ENCODE measurements around the gene TBC1D4. TPM values are rescaled to one million over a fixed set of nuclear protein-coding genes. Genes with fewer than 3 reads are reported as not detected.
A peak's percentile ranks its signal among the peaks of the same experiment; 100 is the strongest.

TBC1D4 gene
- polyA plus RNA-seq, 1 of the 3 experiments (the other 2 are of a cell fraction): 8.8 TPM

DNA sequence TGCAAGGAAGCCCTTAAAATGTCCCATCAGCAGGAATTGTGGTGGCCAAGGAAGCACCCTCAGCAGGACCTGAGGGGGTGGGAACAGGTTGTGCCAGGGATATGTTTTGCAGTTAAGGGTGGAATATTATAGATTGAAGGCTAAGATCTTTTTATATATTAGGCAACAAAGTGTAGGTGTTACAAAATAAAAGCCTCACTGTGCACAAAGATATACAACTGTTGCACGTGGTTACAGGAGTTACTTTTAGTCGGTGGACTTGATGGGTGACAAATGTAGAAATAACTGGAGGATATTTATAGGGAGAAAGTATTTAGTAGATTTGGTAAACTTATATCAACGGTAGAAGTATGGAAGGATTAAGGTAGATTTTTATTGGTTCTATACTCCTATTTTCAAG, 35.1 kb downstream of the TBC1D4 start:
- no peak overlapping the region for H3K9ac ChIP-seq
- H3K27me3 ChIP-seq (ENCODE audit: insufficient read depth): no peaks in the 10 kb centered on the region
- POLR2A ChIA-PET: no interaction called here
- no peaks in the 10 kb centered on the region for H3K36me3 ChIP-seq (replicated peaks in 1 of 2; ENCODE audit: control insufficient read depth in 1 of 2, insufficient read depth in 2 of 2, low read length in 1 of 2)
- no peak overlapping the region for H3K27ac ChIP-seq (ENCODE audit: low read depth in 2 of 2, low read length in 1 of 2)
- H2AFZ ChIP-seq (ENCODE audit: low read depth): no peak overlapping the region
- no peak overlapping the region for H3K4me3 ChIP-seq (ENCODE audit: low read depth in 2 of 2, low read length in 1 of 2)
- no peaks in the 10 kb centered on the region for H3K79me2 ChIP-seq (ENCODE audit: insufficient read depth)
- H3K4me1 ChIP-seq (ENCODE audit: control insufficient read depth in 1 of 2, insufficient read depth in 2 of 2, low read depth in 1 of 2, low read length in 1 of 2): peaks cover 0 to 8% of the 10 kb centered on the region in 2 experiments; a peak in 3 of 4 replicates
- peaks cover 13% of the 10 kb centered on the region for H3F3A ChIP-seq (replicated peaks; ENCODE audit: insufficient read depth)
- H3K9me3 ChIP-seq: no peaks in the 10 kb centered on the region
- DNase-seq: no peak
- H3K4me2 ChIP-seq: no peak overlapping the region
- WGBS (ENCODE audit: low lambda C conversion rate): 98% methylated on average over 3 of the region's 3 CpGs
- H4K20me1 ChIP-seq (ENCODE audit: insufficient read depth): no peaks in the 10 kb centered on the region
- TF ChIP-seq FOXM1 (IDR thresholded peaks at IDR 0.05; ENCODE audit: low read depth): no peak
- TF ChIP-seq, protein P1, sequence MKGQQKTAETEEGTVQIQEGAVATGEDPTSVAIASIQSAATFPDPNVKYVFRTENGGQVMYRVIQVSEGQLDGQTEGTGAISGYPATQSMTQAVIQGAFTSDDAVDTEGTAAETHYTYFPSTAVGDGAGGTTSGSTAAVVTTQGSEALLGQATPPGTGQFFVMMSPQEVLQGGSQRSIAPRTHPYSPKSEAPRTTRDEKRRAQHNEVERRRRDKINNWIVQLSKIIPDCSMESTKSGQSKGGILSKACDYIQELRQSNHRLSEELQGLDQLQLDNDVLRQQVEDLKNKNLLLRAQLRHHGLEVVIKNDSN (IDR thresholded peaks at IDR 0.05; ENCODE audit: borderline replicate concordance, low read depth): no peak
- TF ChIP-seq RAD21 (IDR thresholded peaks at IDR 0.05; ENCODE audit: low read length): no peak
- no peak for TF ChIP-seq JUND (IDR thresholded peaks at IDR 0.05)
- TF ChIP-seq RXRA (IDR thresholded peaks at IDR 0.05; ENCODE audit: borderline replicate concordance, low read depth): no peak
- H3K9me2 ChIP-seq: no peaks in the 10 kb centered on the region
- CTCF ChIA-PET: interaction anchor here (0.7 kb wide), 1 partner anchor 75 kb away, joined by 4 read pairs; no protein-coding TSS in a partner anchor

DNA sequence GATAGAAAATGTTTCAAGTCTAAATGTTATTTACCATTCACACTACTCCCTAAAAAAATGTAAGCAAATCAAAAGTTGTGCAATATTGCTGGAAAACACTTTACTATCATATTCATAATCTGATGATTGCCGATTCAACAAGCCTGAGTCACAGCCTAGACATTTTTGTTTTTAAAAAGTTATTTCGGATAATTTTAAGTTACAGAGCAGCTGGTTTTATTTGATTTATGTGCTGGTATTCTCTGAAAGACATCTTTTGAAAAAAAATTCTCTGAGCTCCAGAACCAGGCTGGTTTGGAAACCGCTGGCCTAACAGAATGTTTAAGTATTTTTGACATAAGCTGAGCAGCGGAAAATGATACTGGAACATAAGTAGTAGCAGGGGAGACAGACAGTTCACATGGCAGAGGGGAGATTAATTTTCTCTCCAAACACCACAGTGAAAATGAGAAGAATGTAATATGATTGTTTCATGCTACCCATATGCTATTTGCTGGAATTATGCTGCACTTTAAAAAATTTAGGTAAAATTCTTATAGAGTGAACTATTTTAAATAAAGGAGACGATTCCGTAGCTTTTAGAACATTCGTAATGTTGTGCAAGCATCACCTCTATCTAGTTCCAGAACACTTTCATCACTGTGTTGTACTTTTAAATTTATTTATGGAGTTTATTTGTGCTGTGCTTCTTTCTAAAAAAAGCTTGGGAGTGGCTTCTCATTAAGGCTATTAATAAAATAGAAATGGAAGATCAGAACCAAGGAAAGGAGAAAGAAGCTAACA, 36.1 kb downstream of the TBC1D4 start:
- Histone ChIP-seq H3K9me2 (no peaks in the 10 kb centered on the region), H3K9ac (no peak overlapping the region), H2AFZ (ENCODE audit: low read depth) (no peak overlapping the region; the same call in 1 of the 2 replicates), H3K79me2 (ENCODE audit: insufficient read depth) (no peaks in the 10 kb centered on the region), H3K27me3 (ENCODE audit: insufficient read depth) (no peaks in the 10 kb centered on the region), H3K4me1 (ENCODE audit: control insufficient read depth in 1 of 2, insufficient read depth in 2 of 2, low read depth in 1 of 2, low read length in 1 of 2) (peaks cover 0 to 8% of the 10 kb centered on the region in 2 experiments; a peak in 3 of 4 replicates), H3K4me3 (ENCODE audit: low read depth in 2 of 2, low read length in 1 of 2) (no peak overlapping the region; a peak in 2 of 4 replicates), H3K4me2 (peak overlapping the region; percentile 56), H3K36me3 (replicated peaks in 1 of 2; ENCODE audit: control insufficient read depth in 1 of 2, insufficient read depth in 2 of 2, low read length in 1 of 2) (no peaks in the 10 kb centered on the region), H3K9me3 (no peaks in the 10 kb centered on the region), H3F3A (replicated peaks; ENCODE audit: insufficient read depth) (peaks cover 13% of the 10 kb centered on the region), H4K20me1 (ENCODE audit: insufficient read depth) (no peaks in the 10 kb centered on the region), H3K27ac (ENCODE audit: low read depth in 2 of 2, low read length in 1 of 2) (peak overlapping the region; percentile 24 to 47; a peak in 3 of 4 replicates)
- POLR2A ChIA-PET: no interaction called here
- CTCF ChIA-PET: interaction anchor here (0.7 to 1.8 kb wide), 4 partner anchors 14 to 74 kb away, joined by 4 to 6 read pairs (median 4); no protein-coding TSS in a partner anchor
- 54% methylated on average over 7 of the region's 7 CpGs for WGBS (ENCODE audit: low lambda C conversion rate)
- no peak for DNase-seq
- TF ChIP-seq NFIC (IDR thresholded peaks at IDR 0.05; ENCODE audit: borderline replicate concordance) (no peak), TAF1 (IDR thresholded peaks at IDR 0.05; ENCODE audit: borderline replicate concordance, low read depth, low read length) (no peak), FOXJ3 (CRISPR knock-in tag; IDR thresholded peaks at IDR 0.05) (no peak), RXRA (IDR thresholded peaks at IDR 0.05; ENCODE audit: borderline replicate concordance, low read depth) (no peak), POLR2AphosphoS5 (IDR thresholded peaks at IDR 0.05; ENCODE audit: low read depth, low read length) (no peak; the same call in 1 of the 2 replicates), FOXM1 (IDR thresholded peaks at IDR 0.05; ENCODE audit: low read depth) (no peak), CTCF (IDR thresholded peaks at IDR 0.05) (no peak), TEAD4 (IDR thresholded peaks at IDR 0.05; ENCODE audit: borderline replicate concordance, insufficient read depth) (0 out of 2 replicates have a peak, but pooled peaks have one; percentile 23), RFX5 (IDR thresholded peaks at IDR 0.05; ENCODE audit: low read length) (no peak), MEF2A (IDR thresholded peaks at IDR 0.05; ENCODE audit: borderline replicate concordance, low read depth) (no peak), YY1 (IDR thresholded peaks at IDR 0.05; ENCODE audit: low read depth) (no peak), EP300 (IDR thresholded peaks at IDR 0.05; ENCODE audit: borderline replicate concordance in 1 of 2, low read depth in 1 of 2, low read length in 1 of 2) (peak in 1 of 2 experiments; percentile 39; a peak in 1 of 4 replicates), MXI1 (IDR thresholded peaks at IDR 0.05; ENCODE audit: low read depth, low read length) (no peak), SMC3 (IDR thresholded peaks at IDR 0.05; ENCODE audit: low read depth, low read length) (no peak), ZBTB33 (IDR thresholded peaks at IDR 0.05; ENCODE audit: borderline replicate concordance, low read depth) (no peak), GABPA (IDR thresholded peaks at IDR 0.05; ENCODE audit: low read depth) (no peak), FOSL2 (IDR thresholded peaks at IDR 0.05; ENCODE audit: borderline replicate concordance, low read depth) (peak; percentile 45; the same call in 1 of the 2 replicates), TCF12 (IDR thresholded peaks at IDR 0.05) (peak; percentile 69)
- TF ChIP-seq, protein P2, sequence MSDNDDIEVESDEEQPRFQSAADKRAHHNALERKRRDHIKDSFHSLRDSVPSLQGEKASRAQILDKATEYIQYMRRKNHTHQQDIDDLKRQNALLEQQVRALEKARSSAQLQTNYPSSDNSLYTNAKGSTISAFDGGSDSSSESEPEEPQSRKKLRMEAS (IDR thresholded peaks at IDR 0.05; ENCODE audit: low read depth): 0 out of 2 replicates have a peak, but pooled peaks have one; percentile 2
- TF ChIP-seq, protein P1 (IDR thresholded peaks at IDR 0.05; ENCODE audit: borderline replicate concordance, low read depth): no peak

All from SK-N-SH (cell line).